ENCODE measurements around the gene AZI2.

Gene AZI2, protein sequence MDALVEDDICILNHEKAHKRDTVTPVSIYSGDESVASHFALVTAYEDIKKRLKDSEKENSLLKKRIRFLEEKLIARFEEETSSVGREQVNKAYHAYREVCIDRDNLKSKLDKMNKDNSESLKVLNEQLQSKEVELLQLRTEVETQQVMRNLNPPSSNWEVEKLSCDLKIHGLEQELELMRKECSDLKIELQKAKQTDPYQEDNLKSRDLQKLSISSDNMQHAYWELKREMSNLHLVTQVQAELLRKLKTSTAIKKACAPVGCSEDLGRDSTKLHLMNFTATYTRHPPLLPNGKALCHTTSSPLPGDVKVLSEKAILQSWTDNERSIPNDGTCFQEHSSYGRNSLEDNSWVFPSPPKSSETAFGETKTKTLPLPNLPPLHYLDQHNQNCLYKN

DNA sequence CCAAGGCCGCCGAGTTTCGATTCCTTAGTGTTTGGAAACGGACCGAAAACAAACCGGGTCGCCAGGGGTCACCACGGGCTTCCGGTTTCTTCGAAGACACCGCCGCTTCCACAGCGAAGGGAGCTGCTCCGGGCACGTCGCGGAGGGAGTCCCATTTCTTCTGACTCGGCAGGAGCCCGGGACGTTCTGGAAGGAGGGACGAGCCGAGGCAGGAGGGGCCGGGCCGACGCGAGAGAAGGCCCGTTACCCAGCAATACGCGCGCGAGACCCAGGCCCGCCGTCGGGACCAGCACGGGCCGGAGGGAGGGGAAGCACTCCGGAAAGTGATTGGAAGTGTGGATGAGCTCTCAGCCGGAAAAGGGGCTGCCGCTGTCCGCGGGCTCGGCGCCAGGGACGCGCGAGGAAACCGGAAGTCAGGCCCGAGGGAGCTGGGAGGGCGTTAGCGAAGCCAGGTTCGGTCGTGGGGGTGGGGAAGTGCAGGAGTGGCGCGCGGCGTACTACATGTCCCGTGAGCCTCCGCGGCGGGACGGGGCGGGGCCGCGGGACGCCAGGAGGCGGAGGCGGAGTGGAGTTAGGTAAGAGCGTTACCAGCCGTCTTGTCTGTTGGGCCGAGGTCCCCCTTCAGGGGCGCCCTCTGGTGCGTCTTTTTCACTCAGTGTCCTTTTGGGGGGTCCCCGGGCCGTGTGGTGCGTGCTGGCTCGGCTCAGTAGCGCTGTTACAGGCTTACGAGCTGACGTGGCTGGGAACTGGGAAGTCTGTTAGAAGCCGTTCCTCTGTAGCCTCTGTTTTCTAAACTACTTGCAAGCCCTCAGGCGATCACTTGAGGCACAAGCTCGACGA is at the start of gene AZI2, which contains the start of gene ZCWPW2:
AZI2 (minus strand) TSS at position 196 of the 840 bp plus-strand sequence. CDS start 8,207 bp downstream, outside the sequence.
ZCWPW2 (plus strand) TSS at position 93 of the 840 bp plus-strand sequence. CDS start 64,348 bp downstream, outside the sequence.
- POLR2A ChIA-PET = interaction anchor here (0.6 to 1.3 kb wide), 5 partner anchors 12 to 203 kb away, joined by 3 to 12 read pairs (median 4); no protein-coding TSS in a partner anchor
- DNase-seq (ENCODE audit: extremely low spot score) = peak; percentile 87
- CTCF ChIA-PET = interaction anchor here (0.8 to 1.9 kb wide), 9 partner anchors 8 to 637 kb away, joined by 3 to 10 read pairs (median 3); partner anchors contain the start of gene EOMES
- TF ChIP-seq, protein P1, sequence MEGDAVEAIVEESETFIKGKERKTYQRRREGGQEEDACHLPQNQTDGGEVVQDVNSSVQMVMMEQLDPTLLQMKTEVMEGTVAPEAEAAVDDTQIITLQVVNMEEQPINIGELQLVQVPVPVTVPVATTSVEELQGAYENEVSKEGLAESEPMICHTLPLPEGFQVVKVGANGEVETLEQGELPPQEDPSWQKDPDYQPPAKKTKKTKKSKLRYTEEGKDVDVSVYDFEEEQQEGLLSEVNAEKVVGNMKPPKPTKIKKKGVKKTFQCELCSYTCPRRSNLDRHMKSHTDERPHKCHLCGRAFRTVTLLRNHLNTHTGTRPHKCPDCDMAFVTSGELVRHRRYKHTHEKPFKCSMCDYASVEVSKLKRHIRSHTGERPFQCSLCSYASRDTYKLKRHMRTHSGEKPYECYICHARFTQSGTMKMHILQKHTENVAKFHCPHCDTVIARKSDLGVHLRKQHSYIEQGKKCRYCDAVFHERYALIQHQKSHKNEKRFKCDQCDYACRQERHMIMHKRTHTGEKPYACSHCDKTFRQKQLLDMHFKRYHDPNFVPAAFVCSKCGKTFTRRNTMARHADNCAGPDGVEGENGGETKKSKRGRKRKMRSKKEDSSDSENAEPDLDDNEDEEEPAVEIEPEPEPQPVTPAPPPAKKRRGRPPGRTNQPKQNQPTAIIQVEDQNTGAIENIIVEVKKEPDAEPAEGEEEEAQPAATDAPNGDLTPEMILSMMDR (IDR thresholded peaks at IDR 0.05; ENCODE audit: control extremely low read depth, extremely low read depth, low read depth, missing control alignments) = peak; percentile 16

DNA sequence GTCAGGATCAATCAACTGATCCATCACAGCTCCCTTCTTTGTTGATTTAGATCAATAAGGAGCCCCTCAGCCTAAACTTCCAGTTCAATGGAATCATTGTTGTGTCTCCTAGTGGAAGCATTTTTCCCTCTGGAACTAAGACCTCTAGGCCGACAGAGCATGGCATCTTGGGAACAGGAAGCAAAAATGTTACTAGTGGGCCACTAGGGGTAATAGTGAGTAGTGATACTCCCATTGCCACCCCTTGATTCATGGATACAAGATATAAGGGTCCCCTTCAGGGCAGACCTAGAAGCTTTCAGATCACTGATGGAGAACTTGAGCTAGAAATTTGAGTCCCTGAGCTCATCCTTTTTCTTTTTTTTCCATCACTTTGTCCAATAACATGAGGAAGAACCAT is 40.4 kb upstream of the AZI2 start:
- POLR2A ChIA-PET = no interaction called here
- TF ChIP-seq, protein P1 (IDR thresholded peaks at IDR 0.05; ENCODE audit: control extremely low read depth, extremely low read depth, low read depth, missing control alignments) = no peak
- DNase-seq (ENCODE audit: extremely low spot score) = no peak
- CTCF ChIA-PET = no interaction called here

DNA sequence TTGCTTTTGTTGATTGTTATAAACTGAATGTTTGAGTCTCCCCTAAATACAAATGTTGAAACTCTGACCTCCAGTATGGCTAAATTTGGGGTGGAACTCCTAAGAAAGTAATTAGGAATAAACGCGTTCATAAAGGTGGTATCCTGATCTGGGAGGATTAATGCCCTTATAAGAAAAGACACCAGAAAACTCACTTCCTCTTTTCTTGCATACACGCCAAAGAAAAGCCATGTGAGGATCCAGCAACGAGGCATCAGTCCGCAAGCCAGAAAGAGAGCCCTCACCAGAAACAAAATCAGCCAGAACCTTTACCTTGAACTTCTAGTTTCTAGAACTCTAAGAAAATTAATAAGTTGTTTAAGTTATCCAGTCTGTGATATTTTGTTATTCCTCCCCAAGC is 37.4 kb upstream of the AZI2 start:
- TF ChIP-seq, protein P1 (IDR thresholded peaks at IDR 0.05; ENCODE audit: control extremely low read depth, extremely low read depth, low read depth, missing control alignments) = no peak
- DNase-seq (ENCODE audit: extremely low spot score) = no peak
- ChIA-PET POLR2A (no interaction called here), CTCF (interaction anchor here (1.3 kb wide), 1 partner anchor 12 kb away, joined by 5 read pairs; no protein-coding TSS in a partner anchor)

DNA sequence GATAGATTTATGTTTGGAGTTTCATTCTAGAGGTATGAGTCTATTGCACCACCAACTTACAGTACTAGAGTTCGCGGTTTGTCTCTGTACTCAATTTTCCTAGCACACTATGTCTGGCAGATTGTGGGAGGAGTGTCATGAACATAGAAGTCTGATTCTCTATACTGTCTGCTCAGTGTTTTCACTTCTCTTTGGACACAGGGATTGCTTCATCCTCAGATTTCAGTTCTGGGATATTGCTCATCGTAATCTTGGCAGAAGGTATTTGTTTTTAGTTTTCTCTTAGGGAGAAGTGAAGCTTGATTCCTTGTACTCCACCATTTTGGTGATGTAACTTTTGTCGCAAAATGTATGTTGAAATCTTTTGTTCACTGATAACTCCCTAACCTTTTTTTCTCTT is 27.8 kb upstream of the AZI2 start:
- no peak for DNase-seq (ENCODE audit: extremely low spot score)
- TF ChIP-seq, protein P1 (IDR thresholded peaks at IDR 0.05; ENCODE audit: control extremely low read depth, extremely low read depth, low read depth, missing control alignments) = no peak
- ChIA-PET CTCF (no interaction called here), POLR2A (no interaction called here)

DNA sequence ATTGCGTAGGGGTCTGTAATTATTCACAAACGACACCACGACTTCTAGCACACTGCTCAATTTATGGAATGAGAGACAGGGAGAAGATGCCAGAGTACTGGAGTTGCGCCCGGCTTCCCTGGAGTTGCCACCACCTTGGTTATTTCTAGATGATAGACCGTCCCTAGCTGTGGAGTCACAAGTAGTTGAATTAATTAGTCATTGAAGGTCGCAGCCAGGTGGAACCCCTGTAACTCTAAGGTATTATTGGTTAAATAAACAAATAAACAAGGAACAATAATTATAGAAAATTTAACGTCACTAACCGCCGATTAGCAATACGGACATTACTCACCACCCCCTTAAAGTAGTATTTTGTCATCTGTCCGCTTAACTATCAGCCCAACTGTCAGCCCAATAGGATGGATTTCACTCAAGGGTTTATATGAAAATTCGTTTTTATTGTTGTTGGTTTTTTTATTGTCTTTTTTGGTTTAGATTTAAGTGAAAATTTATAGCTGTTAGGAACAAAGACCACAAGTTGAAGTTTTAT is 911 bp upstream of the AZI2 start:
- TF ChIP-seq, protein P1 (IDR thresholded peaks at IDR 0.05; ENCODE audit: control extremely low read depth, extremely low read depth, low read depth, missing control alignments) = no peak
- no peak for DNase-seq (ENCODE audit: extremely low spot score)
- ChIA-PET POLR2A (interaction anchor here (0.7 to 1.1 kb wide), 3 partner anchors 21 to 110 kb away, joined by 3 to 12 read pairs (median 4); no protein-coding TSS in a partner anchor), CTCF (interaction anchor here (1.1 to 1.9 kb wide), 7 partner anchors 9 to 637 kb away, joined by 3 to 10 read pairs (median 4); partner anchors contain the start of gene EOMES)

DNA sequence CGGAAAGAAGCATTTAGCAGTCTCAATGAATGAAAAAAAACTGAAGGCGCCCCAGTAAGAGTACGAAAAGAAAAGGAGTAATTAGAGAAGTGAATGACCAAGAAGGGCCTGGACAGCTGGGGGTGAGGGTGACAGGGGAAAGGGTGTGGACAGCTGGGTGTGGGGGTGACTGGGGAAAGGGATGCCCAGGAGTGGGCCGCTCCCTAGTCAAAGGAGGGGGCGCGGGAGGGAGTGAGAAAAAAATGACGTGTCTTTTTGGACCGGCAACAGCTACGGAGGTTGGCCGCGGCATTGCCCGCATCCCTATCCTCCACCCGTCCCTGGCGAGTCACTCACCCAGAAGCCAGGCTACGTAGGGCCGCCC is 377 bp downstream of the AZI2 start:
- ChIA-PET POLR2A (interaction anchor here (0.6 to 1.3 kb wide), 4 partner anchors 11 to 202 kb away, joined by 3 to 12 read pairs (median 6); no protein-coding TSS in a partner anchor), CTCF (interaction anchor here (0.8 to 1.9 kb wide), 9 partner anchors 7 to 636 kb away, joined by 3 to 10 read pairs (median 3); partner anchors contain the start of gene EOMES)
- TF ChIP-seq, protein P1 (IDR thresholded peaks at IDR 0.05; ENCODE audit: control extremely low read depth, extremely low read depth, low read depth, missing control alignments) = no peak
- DNase-seq (ENCODE audit: extremely low spot score) = no peak
